ENCODE measurements around the gene F5. TPM values are rescaled to one million over a fixed set of nuclear protein-coding genes. Genes with fewer than 3 reads are reported as not detected.

The F5 gene
- total and polyA plus RNA-seq, 2 of the 13 experiments (the other 11 are each of a cell fraction or from before 2014, with no cell fraction given) = 38.3 to 64.0 TPM

DNA sequence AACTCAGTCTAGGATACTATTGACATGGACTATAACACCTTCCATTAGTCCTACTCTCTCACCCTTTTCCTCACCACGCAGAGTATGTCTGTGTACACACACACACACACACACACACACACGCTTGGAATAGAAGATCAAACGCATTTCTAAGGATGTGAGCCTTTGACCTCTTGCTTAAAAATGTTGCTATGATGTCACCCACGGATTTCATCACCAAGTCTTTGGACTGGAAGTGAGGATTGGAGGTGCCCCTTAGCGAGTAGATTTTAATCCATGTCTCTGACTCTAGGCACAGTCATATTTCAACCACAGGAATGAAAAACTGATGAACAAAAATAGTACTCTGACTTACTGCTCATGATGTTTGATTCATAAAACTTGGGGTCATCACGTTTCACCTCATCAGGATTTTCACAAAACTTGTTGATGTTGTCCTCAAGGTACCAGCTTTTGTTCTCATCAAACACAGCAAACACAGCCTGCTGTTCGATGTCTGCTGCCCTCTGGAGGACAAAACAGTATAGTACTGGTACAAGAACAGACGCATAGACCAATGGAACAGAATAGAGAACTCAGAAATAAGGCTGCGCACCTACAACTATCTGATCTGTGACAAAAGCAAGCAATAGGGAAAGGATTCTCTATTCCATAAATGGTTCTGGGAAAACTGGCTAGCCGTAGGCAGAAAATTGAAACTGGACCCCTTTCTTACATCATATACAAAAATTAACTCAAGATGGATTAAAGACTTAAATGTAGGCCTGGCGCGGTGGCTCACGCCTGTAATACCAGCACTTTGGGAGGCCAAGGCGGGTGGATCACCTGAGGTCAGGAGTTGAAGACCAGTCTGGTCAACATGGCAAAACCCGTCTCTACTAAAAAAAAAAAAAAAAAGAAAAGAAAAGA lies 39.9 kb downstream of the F5 start (continued):
- TF ChIP-seq, protein P1, sequence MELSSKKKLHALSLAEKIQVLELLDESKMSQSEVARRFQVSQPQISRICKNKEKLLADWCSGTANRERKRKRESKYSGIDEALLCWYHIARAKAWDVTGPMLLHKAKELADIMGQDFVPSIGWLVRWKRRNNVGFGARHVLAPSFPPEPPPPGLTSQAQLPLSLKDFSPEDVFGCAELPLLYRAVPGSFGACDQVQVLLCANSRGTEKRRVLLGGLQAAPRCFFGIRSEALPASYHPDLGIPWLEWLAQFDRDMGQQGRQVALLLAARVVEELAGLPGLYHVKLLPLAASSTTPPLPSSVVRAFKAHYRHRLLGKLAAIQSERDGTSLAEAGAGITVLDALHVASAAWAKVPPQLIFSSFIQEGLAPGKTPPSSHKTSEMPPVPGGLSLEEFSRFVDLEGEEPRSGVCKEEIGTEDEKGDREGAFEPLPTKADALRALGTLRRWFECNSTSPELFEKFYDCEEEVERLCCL (CRISPR knock-in tag; IDR thresholded peaks at IDR 0.05; ENCODE audit: borderline replicate concordance) = no peak
- TF ChIP-seq KAT2B (IDR thresholded peaks at IDR 0.05; ENCODE audit: borderline replicate concordance, low read depth, low read length) (no peak), ZNF263 (CRISPR knock-in tag; IDR thresholded peaks at IDR 0.05) (no peak), ARID2 (CRISPR knock-in tag; IDR thresholded peaks at IDR 0.05; ENCODE audit: borderline replicate concordance) (no peak), NR2C2 (CRISPR knock-in tag; IDR thresholded peaks at IDR 0.05; ENCODE audit: borderline replicate concordance) (peak; percentile 77), SP5 (CRISPR knock-in tag; IDR thresholded peaks at IDR 0.05; ENCODE audit: borderline replicate concordance, low read depth) (no peak), ZNF431 (CRISPR knock-in tag; IDR thresholded peaks at IDR 0.05; ENCODE audit: borderline replicate concordance, low read depth) (no peak), TBX2 (CRISPR knock-in tag; IDR thresholded peaks at IDR 0.05; ENCODE audit: borderline replicate concordance) (no peak), FOXP1 (IDR thresholded peaks at IDR 0.05) (peak; percentile 55), FOXP1 (CRISPR knock-in tag; IDR thresholded peaks at IDR 0.05) (no peak), PPARG (CRISPR knock-in tag; conservative IDR thresholded peaks at IDR 0.05) (no peak), ZNF530 (CRISPR knock-in tag; IDR thresholded peaks at IDR 0.05; ENCODE audit: low read depth) (no peak), ZNF850 (CRISPR knock-in tag; conservative IDR thresholded peaks at IDR 0.05) (no peak), MEIS2 (CRISPR knock-in tag; IDR thresholded peaks at IDR 0.05) (no peak), IRF2 (CRISPR knock-in tag; IDR thresholded peaks at IDR 0.05) (no peak), PHF20 (CRISPR knock-in tag; IDR thresholded peaks at IDR 0.05) (no peak), TBL1XR1 (IDR thresholded peaks at IDR 0.05; ENCODE audit: borderline replicate concordance, low read length, partially characterized antibody) (peak; percentile 19), ZNF350 (CRISPR knock-in tag; IDR thresholded peaks at IDR 0.05; ENCODE audit: borderline replicate concordance, low read depth) (no peak), ZNF775 (CRISPR knock-in tag; IDR thresholded peaks at IDR 0.05; ENCODE audit: borderline replicate concordance) (no peak), ZNF768 (CRISPR knock-in tag; IDR thresholded peaks at IDR 0.05) (no peak), SOX5 (CRISPR knock-in tag; IDR thresholded peaks at IDR 0.05; ENCODE audit: borderline replicate concordance) (peak; percentile 5; the same call in 1 of the 2 replicates), NCOA2 (CRISPR knock-in tag; IDR thresholded peaks at IDR 0.05) (no peak)
- TF ChIP-seq, protein P2, sequence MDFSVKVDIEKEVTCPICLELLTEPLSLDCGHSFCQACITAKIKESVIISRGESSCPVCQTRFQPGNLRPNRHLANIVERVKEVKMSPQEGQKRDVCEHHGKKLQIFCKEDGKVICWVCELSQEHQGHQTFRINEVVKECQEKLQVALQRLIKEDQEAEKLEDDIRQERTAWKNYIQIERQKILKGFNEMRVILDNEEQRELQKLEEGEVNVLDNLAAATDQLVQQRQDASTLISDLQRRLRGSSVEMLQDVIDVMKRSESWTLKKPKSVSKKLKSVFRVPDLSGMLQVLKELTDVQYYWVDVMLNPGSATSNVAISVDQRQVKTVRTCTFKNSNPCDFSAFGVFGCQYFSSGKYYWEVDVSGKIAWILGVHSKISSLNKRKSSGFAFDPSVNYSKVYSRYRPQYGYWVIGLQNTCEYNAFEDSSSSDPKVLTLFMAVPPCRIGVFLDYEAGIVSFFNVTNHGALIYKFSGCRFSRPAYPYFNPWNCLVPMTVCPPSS (IDR thresholded peaks at IDR 0.05) = no peak
- TF ChIP-seq, protein P3, sequence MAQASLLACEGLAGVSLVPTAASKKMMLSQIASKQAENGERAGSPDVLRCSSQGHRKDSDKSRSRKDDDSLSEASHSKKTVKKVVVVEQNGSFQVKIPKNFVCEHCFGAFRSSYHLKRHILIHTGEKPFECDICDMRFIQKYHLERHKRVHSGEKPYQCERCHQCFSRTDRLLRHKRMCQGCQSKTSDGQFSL (CRISPR knock-in tag; IDR thresholded peaks at IDR 0.05) = no peak
- TF ChIP-seq, protein P4, sequence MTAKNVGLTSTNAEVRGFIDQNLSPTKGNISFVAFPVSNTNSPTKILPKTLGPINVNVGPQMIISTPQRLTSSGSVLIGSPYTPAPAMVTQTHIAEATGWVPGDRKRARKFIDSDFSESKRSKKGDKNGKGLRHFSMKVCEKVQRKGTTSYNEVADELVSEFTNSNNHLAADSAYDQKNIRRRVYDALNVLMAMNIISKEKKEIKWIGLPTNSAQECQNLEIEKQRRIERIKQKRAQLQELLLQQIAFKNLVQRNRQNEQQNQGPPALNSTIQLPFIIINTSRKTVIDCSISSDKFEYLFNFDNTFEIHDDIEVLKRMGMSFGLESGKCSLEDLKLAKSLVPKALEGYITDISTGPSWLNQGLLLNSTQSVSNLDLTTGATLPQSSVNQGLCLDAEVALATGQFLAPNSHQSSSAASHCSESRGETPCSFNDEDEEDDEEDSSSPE (CRISPR knock-in tag; IDR thresholded peaks at IDR 0.05) = no peak
- TF ChIP-seq, protein P5, sequence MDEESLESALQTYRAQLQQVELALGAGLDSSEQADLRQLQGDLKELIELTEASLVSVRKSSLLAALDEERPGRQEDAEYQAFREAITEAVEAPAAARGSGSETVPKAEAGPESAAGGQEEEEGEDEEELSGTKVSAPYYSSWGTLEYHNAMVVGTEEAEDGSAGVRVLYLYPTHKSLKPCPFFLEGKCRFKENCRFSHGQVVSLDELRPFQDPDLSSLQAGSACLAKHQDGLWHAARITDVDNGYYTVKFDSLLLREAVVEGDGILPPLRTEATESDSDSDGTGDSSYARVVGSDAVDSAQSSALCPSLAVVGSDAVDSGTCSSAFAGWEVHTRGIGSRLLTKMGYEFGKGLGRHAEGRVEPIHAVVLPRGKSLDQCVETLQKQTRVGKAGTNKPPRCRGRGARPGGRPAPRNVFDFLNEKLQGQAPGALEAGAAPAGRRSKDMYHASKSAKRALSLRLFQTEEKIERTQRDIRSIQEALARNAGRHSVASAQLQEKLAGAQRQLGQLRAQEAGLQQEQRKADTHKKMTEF (CRISPR knock-in tag; IDR thresholded peaks at IDR 0.05) = no peak

Data from HepG2 (cell line).